HG03039 (cell line): ENCODE results near the gene RPP25L.

ENCODE experiments used
- ATAC-seq: cut with Tn5 transposase; IDR thresholded peaks from one replicate; pipeline ENCODE4 v1.9.1; 2021; ENCODE audit warnings: mild to moderate bottlenecking, moderate library complexity; ENCODE audit not compliant: unreplicated experiment

RPP25L gene

GRCh38 chr9:34638138-34638445 is 26.2 kb upstream of the RPP25L start:
- no peak for ATAC-seq

GRCh38 chr9:34637356-34638137 is 25.6 kb upstream of the RPP25L start, which contains the start of gene SIGMAR1:
Gene SIGMAR1 (minus strand): TSS chr9:34637787. CDS start chr9:34637697, 90 bp downstream.
- ATAC-seq, result peak; percentile 76

GRCh38 chr9:34636791-34637355 is 25.0 kb upstream of the RPP25L start:
- no peak for ATAC-seq

GRCh38 chr9:34635556-34635955 is 23.7 kb upstream of the RPP25L start:
- ATAC-seq, result no peak

- no peak for ATAC-seq
These were observed 22.8 kb upstream of the RPP25L start for GRCh38 chr9:34634551-34635248.

GRCh38 chr9:34633851-34634550 is 22.1 kb upstream of the RPP25L start:
- no peak for ATAC-seq

GRCh38 chr9:34633166-34633565 is 21.3 kb upstream of the RPP25L start:
- no peak for ATAC-seq

GRCh38 chr9:34630402-34631154 is 18.7 kb upstream of the RPP25L start:
- ATAC-seq, result no peak

GRCh38 chr9:34629491-34629808 is 17.6 kb upstream of the RPP25L start:
- no peak for ATAC-seq

GRCh38 chr9:34628656-34629490 is 17.0 kb upstream of the RPP25L start, which contains the start of gene ARID3C:
Gene ARID3C (minus strand): TSS chr9:34629066. CDS start chr9:34628014, 1,052 bp downstream.
- no peak for ATAC-seq

GRCh38 chr9:34627716-34628655 is 16.1 kb upstream of the RPP25L start:
- ATAC-seq, result no peak

- no peak for ATAC-seq
These were observed 13.2 kb upstream of the RPP25L start for GRCh38 chr9:34625186-34625486.

GRCh38 chr9:34624475-34625185 is 12.7 kb upstream of the RPP25L start:
- no peak for ATAC-seq

- no peak for ATAC-seq
These were observed 11.7 kb upstream of the RPP25L start for GRCh38 chr9:34623374-34624235.

- peak; percentile 92 for ATAC-seq
These were observed 8.4 kb upstream of the RPP25L start, which contains the start of gene DCTN3 for GRCh38 chr9:34620061-34620994. Gene DCTN3 (minus strand): TSS chr9:34620495. CDS start chr9:34620464, 31 bp downstream.

GRCh38 chr9:34615132-34615531 is 3.2 kb upstream of the RPP25L start:
- ATAC-seq, result no peak
